ENCODE data around the gene SENP3. TPM values are rescaled to one million over a fixed set of nuclear protein-coding genes. Genes with fewer than 3 reads are reported as not detected.

SENP3 gene
- total RNA-seq, 1 donor = 33.1 TPM

DNA sequence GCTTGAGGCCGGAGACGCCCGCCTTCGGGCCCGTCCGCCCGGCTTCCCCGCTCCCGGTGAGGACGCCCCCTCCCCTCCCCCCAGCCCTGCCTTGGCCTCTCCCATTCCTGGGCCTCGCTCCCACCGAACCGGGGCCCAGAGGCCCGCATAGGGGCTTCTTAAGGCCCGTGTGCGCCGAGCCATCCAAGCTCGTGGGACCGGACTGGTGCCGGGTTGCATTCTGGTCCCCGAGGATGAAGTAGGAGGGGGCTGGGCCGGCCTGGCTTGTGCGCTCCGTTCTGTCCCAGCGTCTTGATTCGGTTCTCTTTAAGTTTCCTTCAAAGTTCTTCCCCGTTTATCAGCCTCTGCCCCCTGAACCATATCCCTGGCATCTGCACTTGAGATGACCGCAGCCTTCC is 488 bp downstream of the SENP3 start:
- peaks cover 55% of the 10 kb centered on the region for H3K4me1 ChIP-seq (ENCODE audit: insufficient read depth, low read length)
- no peaks in the 10 kb centered on the region for H3K27me3 ChIP-seq (ENCODE audit: insufficient read depth, low read length)
- H3K4me3 ChIP-seq (ENCODE audit: low read length) = peak overlapping the region; percentile 52

DNA sequence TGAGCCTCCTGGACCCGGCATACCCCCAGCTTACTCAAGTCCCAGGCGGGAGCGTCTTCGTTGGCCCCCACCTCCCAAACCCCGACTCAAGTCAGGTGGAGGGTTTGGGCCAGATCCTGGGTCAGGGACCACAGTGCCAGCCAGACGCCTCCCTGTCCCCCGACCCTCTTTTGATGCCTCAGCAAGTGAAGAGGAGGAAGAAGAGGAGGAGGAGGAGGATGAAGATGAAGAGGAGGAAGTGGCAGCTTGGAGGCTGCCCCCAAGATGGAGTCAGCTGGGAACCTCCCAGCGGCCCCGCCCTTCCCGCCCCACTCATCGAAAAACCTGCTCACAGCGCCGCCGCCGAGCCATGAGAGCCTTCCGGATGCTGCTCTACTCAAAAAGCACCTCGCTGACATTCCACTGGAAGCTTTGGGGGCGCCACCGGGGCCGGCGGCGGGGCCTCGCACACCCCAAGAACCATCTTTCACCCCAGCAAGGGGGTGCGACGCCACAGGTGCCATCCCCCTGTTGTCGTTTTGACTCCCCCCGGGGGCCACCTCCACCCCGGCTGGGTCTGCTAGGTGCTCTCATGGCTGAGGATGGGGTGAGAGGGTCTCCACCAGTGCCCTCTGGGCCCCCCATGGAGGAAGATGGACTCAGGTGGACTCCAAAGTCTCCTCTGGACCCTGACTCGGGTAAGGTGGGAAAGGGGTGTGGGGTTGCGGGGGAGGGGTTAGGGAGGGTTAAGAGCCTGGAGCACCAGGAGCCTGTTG is 1.6 kb downstream of the SENP3 start:
- Histone ChIP-seq H3K27me3 (ENCODE audit: insufficient read depth, low read length) (no peaks in the 10 kb centered on the region), H3K4me1 (ENCODE audit: insufficient read depth, low read length) (peaks cover 44% of the 10 kb centered on the region), H3K4me3 (ENCODE audit: low read length) (no peak overlapping the region), H3K9me3 (ENCODE audit: low read depth, low read length) (no peaks in the 10 kb centered on the region)

More for the DNA sequence above, 488 bp downstream of the SENP3 start:
- H3K9me3 ChIP-seq (ENCODE audit: low read depth, low read length) = no peaks in the 10 kb centered on the region

DNA sequence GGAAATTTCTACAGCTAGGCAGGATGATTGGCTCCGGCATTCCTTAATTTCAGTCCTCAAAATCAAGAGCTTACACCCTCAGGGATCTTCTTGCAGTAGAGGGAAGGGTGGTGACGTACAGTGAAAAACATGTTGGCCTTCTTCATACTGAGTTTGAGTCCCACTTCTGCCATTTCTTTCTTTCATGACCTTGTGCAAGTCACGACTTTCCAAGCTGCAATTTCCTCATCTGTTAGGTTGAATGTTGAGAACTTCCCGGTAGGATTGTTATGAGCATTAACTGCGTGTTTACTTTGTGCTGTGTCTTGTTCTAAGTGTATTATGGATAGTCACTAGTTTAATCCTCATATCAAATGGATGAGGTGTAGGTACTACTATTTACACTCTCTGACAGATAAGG is 7.9 kb downstream of the SENP3 start:
- Histone ChIP-seq H3K9me3 (ENCODE audit: low read depth, low read length) (no peaks in the 10 kb centered on the region), H3K4me1 (ENCODE audit: insufficient read depth, low read length) (peaks cover 18% of the 10 kb centered on the region), H3K27me3 (ENCODE audit: insufficient read depth, low read length) (no peaks in the 10 kb centered on the region), H3K4me3 (ENCODE audit: low read length) (no peak overlapping the region)

DNA sequence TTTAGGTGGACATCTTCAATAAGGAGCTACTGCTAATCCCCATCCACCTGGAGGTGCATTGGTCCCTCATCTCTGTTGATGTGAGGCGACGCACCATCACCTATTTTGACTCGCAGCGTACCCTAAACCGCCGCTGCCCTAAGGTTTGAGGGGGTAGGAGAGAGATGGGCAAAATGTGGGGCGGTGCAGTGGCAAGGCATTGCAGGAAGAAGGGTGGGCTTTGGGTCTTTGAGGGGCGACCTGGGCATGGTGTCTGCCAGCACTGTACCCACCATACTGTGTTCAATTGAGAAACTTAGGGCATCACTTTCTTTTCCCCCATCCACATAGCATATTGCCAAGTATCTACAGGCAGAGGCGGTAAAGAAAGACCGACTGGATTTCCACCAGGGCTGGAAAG is 8.6 kb downstream of the SENP3 start:
- peaks cover 26% of the 10 kb centered on the region for H3K4me1 ChIP-seq (ENCODE audit: insufficient read depth, low read length)
- H3K27me3 ChIP-seq (ENCODE audit: insufficient read depth, low read length) = no peaks in the 10 kb centered on the region
- H3K9me3 ChIP-seq (ENCODE audit: low read depth, low read length) = no peaks in the 10 kb centered on the region
- no peak overlapping the region for H3K4me3 ChIP-seq (ENCODE audit: low read length)

DNA sequence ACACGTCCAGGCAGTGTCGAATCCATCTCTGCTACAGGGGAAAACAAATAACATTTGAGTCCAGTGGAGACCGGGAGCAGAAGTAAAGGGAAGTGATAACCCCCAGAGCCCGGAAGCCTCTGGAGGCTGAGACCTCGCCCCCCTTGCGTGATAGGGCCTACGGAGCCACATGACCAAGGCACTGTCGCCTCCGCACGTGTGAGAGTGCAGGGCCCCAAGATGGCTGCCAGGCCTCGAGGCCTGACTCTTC is 10.5 kb downstream of the SENP3 start:
- Histone ChIP-seq H3K27me3 (ENCODE audit: insufficient read depth, low read length) (no peaks in the 10 kb centered on the region), H3K4me3 (ENCODE audit: low read length) (peak overlapping the region; percentile 62), H3K4me1 (ENCODE audit: insufficient read depth, low read length) (peaks cover 45% of the 10 kb centered on the region), H3K9me3 (ENCODE audit: low read depth, low read length) (no peaks in the 10 kb centered on the region)

GRCh38 chr17:7572588-7573323 is 11.0 kb downstream of the SENP3 start:
- H3K4me3 ChIP-seq (ENCODE audit: low read length) = peak overlapping the region; percentile 96
- H3K4me1 ChIP-seq (ENCODE audit: insufficient read depth, low read length) = peaks cover 50% of the 10 kb centered on the region
- H3K9me3 ChIP-seq (ENCODE audit: low read depth, low read length) = no peaks in the 10 kb centered on the region
- H3K27me3 ChIP-seq (ENCODE audit: insufficient read depth, low read length) = no peaks in the 10 kb centered on the region

DNA sequence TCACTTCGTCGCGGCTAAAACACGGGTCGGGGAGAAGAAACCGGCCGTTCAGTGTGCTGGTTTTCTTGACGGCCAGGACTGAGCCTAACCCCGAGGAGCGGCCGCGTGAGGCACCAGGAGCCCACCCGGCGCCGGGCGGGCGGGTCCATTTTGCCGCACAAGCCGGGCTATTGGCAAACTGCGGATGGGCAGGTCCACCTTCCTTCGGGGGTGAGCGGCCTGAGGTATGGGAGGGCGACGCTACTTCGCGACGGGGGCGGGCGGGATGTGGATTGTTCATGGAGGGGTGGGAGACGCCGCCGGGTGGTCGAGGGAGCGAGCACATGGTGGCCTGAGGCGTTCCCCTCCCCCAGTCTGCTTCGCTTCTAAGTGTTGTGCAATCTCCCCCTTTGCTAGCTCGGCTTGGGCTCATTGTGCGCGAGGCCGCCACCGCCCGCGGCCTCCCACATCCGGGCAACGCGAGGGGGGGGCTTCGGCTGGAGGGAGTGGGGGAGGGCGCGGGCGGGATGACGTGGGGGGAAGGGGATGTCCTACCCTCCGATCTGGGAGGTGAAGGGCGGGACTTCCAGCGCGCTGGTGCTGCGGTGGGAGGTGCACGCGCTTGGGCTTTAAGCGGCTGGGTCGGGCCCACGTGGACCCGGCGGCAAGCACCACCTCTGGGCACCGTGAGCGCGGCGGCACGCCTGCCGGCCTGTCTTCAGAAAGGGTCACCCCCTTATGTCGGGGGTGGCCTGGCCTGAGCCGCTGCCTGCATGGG is 11.8 kb downstream of the SENP3 start:
- Histone ChIP-seq H3K9me3 (ENCODE audit: low read depth, low read length) (no peaks in the 10 kb centered on the region), H3K27me3 (ENCODE audit: insufficient read depth, low read length) (no peaks in the 10 kb centered on the region), H3K4me1 (ENCODE audit: insufficient read depth, low read length) (peaks cover 57% of the 10 kb centered on the region), H3K4me3 (ENCODE audit: low read length) (peak overlapping the region; percentile 96)

DNA sequence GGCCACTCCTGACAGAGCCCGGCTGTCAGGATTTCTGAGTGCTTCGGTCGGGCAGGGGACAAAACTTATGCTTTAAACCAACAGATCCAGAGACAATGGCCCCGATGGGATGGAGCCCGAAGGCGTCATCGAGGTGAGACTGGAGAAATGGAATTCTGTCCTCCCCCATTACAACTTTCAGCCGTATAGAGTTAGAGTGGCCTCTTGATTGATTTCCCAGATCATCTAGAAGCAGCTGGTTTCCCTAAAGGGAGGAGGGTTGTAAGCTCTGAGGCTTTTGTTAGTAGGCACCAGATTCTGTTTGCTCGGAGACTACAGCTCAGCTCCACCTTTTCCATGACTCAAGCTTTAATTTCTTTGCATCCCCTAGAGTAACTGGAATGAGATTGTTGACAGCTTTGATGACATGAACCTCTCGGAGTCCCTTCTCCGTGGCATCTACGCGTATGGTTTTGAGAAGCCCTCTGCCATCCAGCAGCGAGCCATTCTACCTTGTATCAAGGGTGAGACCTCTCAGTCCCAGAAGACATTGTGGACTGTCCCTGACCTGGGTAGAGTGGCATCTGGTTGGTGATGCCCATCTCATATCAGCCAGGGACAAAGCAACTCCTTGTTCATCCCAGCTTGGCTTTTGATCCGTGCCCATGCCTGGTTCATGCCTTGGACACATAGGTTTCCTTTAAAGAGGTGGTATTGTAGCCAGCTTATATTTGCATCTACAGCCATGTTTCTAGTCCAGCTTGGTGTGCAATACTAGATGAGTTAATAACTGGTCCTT is 12.6 kb downstream of the SENP3 start:
- Histone ChIP-seq H3K27me3 (ENCODE audit: insufficient read depth, low read length) (no peaks in the 10 kb centered on the region), H3K4me3 (ENCODE audit: low read length) (peak overlapping the region; percentile 96), H3K9me3 (ENCODE audit: low read depth, low read length) (no peaks in the 10 kb centered on the region), H3K4me1 (ENCODE audit: insufficient read depth, low read length) (peaks cover 66% of the 10 kb centered on the region)

DNA sequence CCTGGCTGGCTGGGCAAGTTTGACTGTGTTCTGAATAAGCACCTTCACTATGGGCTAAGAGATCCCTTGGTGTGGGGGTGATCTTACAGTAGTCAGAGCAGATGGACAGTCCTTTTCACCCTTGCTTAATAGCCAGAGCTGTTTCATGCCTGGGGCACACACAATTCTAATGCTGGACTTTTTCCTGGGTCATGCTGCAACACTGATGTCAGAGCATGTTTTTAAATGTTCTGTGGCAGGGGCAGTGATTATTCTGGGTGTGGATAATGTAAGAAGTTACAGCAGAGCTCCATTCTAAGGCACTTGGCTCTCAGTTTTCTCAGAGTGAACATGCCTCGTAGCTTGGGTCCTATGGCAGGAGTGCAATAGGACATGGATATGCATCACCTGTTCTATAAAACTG is 13.8 kb downstream of the SENP3 start:
- no peak overlapping the region for H3K4me3 ChIP-seq (ENCODE audit: low read length)

DNA sequence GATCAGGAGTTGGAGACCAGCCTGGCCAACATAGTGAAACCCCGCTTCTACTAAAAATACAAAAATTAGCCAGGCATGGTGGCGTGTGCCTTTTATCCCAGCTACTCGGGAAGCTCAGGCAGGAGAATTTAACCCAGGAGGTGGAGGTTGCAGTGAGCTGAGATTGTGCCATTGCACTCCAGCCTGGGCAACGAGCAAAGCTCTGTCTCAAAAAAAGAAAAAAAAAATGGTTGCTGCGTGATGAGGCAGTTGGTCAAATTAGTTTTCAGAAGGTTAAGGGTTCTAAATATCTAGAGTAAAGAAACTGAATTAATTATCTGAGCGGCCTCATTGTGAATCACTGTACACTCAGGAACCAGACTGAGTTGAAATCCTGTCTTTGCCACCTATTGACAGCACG is 14.2 kb downstream of the SENP3 start:
- H3K9me3 ChIP-seq (ENCODE audit: low read depth, low read length) = no peaks in the 10 kb centered on the region
- H3K4me1 ChIP-seq (ENCODE audit: insufficient read depth, low read length) = peaks cover 82% of the 10 kb centered on the region
- no peaks in the 10 kb centered on the region for H3K27me3 ChIP-seq (ENCODE audit: insufficient read depth, low read length)
- no peak overlapping the region for H3K4me3 ChIP-seq (ENCODE audit: low read length)

More for the DNA sequence above, 13.8 kb downstream of the SENP3 start:
- Histone ChIP-seq H3K9me3 (ENCODE audit: low read depth, low read length) (no peaks in the 10 kb centered on the region), H3K27me3 (ENCODE audit: insufficient read depth, low read length) (no peaks in the 10 kb centered on the region), H3K4me1 (ENCODE audit: insufficient read depth, low read length) (peaks cover 77% of the 10 kb centered on the region)

DNA sequence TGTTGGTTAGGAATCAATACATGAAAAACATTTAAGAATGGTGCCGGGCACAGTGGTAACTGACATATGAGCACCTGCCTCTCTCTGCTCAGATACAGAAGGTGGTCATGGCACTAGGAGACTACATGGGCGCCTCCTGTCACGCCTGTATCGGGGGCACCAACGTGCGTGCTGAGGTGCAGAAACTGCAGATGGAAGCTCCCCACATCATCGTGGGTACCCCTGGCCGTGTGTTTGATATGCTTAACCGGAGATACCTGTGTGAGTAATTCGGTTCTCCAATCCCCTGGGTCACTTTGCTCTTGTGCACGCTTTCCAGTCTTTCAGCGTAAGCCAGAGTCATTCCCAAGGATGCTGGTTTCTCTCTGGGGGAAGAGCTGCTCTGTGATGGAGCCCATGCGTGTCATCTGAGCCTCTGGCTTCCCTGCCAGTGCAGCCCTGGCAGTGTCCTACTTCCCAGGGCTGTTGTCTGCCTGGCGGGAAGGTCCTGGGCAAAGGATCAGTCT is 14.8 kb downstream of the SENP3 start:
- no peak overlapping the region for H3K4me3 ChIP-seq (ENCODE audit: low read length)
- no peaks in the 10 kb centered on the region for H3K9me3 ChIP-seq (ENCODE audit: low read depth, low read length)
- peaks cover 83% of the 10 kb centered on the region for H3K4me1 ChIP-seq (ENCODE audit: insufficient read depth, low read length)
- no peaks in the 10 kb centered on the region for H3K27me3 ChIP-seq (ENCODE audit: insufficient read depth, low read length)

GRCh38 chr17:7577327-7578199 is 15.8 kb downstream of the SENP3 start:
- Histone ChIP-seq H3K4me1 (ENCODE audit: insufficient read depth, low read length) (peaks cover 88% of the 10 kb centered on the region), H3K27me3 (ENCODE audit: insufficient read depth, low read length) (no peaks in the 10 kb centered on the region), H3K9me3 (ENCODE audit: low read depth, low read length) (no peaks in the 10 kb centered on the region), H3K4me3 (ENCODE audit: low read length) (no peak overlapping the region)

GRCh38 chr17:7579001-7579833 is 17.5 kb downstream of the SENP3 start, which contains the start of gene CD68:
Gene CD68 (plus strand): TSS chr17:7579638. CDS start chr17:7579678, 40 bp downstream.
- Histone ChIP-seq H3K9me3 (ENCODE audit: low read depth, low read length) (no peaks in the 10 kb centered on the region), H3K27me3 (ENCODE audit: insufficient read depth, low read length) (no peaks in the 10 kb centered on the region), H3K4me3 (ENCODE audit: low read length) (peak within 1 kb of the TSS; percentile 49), H3K4me1 (ENCODE audit: insufficient read depth, low read length) (peaks cover 94% of the 10 kb centered on the region)

Measured in mononuclear cell (primary cell).